Measurements from ENCODE around the gene SLC1A7. TPM values are rescaled to one million over a fixed set of nuclear protein-coding genes. Genes with fewer than 3 reads are reported as not detected.

SLC1A7 gene
- total RNA-seq, 1 donor from 2014 or later = not detected

DNA sequence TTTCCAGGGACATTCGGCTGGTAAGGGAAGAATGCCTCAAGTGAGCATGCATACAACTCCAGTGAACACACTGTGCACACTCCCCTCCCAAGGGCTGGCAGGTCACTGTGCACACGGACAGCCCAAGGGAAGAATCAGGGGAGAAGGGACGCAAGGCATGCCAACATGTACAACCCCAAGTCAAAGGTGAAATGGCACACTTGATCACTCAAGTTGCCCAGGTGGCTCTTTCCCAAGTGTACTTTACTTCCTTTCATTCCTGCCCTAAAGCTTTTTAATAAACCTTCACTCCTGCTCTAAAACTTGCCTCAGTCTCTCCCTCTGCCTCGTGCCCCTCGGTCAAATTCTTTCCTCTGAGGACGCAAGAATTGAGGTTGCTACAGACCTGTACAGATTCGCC, 13.5 kb upstream of the SLC1A7 start:
- no peak overlapping the region for H3K4me3 ChIP-seq (ENCODE audit: low read depth, low read length)
- H3K27me3 ChIP-seq (ENCODE audit: control insufficient read depth, insufficient read depth, low read length) = no peaks in the 10 kb centered on the region
- no peak for TF ChIP-seq CTCF (IDR thresholded peaks at IDR 0.05; ENCODE audit: insufficient read depth, low read length, poor library complexity, severe bottlenecking)
- DNase-seq (ENCODE audit: low read depth) = no peak
- no peaks in the 10 kb centered on the region for H3K36me3 ChIP-seq (ENCODE audit: control insufficient read depth, insufficient read depth, low read length)

DNA sequence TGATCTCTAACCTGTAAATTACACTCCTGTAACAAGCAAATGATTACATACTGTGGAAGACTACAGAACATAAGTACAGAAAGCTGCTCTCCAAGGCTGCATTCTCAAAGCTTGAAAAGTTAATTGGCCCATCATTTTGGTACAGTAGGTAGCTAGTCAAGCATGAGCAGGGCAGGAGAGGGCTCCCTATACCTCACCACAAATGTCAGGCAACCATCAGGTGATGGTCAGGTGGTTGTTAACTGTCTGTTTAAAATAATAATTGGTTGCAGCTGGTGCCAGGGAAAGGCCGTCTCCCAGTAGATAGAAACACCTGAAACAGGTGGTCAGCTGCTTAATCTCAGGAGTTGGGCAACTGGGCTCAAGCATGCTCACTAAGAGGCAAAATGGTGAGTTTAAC, 13.1 kb upstream of the SLC1A7 start:
- DNase-seq (ENCODE audit: low read depth) = no peak
- Histone ChIP-seq H3K36me3 (ENCODE audit: control insufficient read depth, insufficient read depth, low read length) (no peaks in the 10 kb centered on the region), H3K27me3 (ENCODE audit: control insufficient read depth, insufficient read depth, low read length) (no peaks in the 10 kb centered on the region), H3K4me3 (ENCODE audit: low read depth, low read length) (no peak overlapping the region)
- no peak for TF ChIP-seq CTCF (IDR thresholded peaks at IDR 0.05; ENCODE audit: insufficient read depth, low read length, poor library complexity, severe bottlenecking)

- H3K4me3 ChIP-seq (ENCODE audit: low read depth, low read length) = no peak overlapping the region
- no peak for TF ChIP-seq CTCF (IDR thresholded peaks at IDR 0.05; ENCODE audit: insufficient read depth, low read length, poor library complexity, severe bottlenecking)
- no peaks in the 10 kb centered on the region for H3K27me3 ChIP-seq (ENCODE audit: control insufficient read depth, insufficient read depth, low read length)
- DNase-seq (ENCODE audit: low read depth) = no peak
- no peaks in the 10 kb centered on the region for H3K36me3 ChIP-seq (ENCODE audit: control insufficient read depth, insufficient read depth, low read length)
These were observed 12.5 kb upstream of the SLC1A7 start for GRCh38 chr1:53154859-53155438.

DNA sequence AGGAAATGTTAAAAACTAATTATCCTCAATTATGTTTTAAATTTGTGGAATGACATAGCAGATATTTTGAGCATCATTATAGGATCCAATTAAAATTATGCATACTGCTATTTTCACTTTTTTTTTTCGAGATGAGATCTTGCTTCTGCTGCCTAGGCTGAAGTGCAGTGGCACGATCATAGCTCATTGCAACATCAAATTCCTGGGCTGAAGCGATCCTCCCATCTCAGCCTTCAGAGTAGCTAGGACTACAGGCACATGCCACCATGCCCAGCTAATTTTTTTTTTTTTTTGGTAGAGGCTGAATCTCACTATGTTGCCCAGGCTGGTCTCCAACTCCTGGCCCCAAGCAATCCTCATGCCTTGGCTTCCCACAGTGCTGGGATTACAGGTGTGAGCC, 11.3 kb upstream of the SLC1A7 start:
- TF ChIP-seq CTCF (IDR thresholded peaks at IDR 0.05; ENCODE audit: insufficient read depth, low read length, poor library complexity, severe bottlenecking) = no peak
- no peak for DNase-seq (ENCODE audit: low read depth)

GRCh38 chr1:53148123-53148522, 5.7 kb upstream of the SLC1A7 start:
- H3K4me3 ChIP-seq (ENCODE audit: low read depth, low read length) = no peak overlapping the region
- H3K36me3 ChIP-seq (ENCODE audit: control insufficient read depth, insufficient read depth, low read length) = no peaks in the 10 kb centered on the region
- no peaks in the 10 kb centered on the region for H3K27me3 ChIP-seq (ENCODE audit: control insufficient read depth, insufficient read depth, low read length)
- no peak for TF ChIP-seq CTCF (IDR thresholded peaks at IDR 0.05; ENCODE audit: insufficient read depth, low read length, poor library complexity, severe bottlenecking)
- DNase-seq (ENCODE audit: low read depth) = peak; percentile 34

More for the DNA sequence above, 11.3 kb upstream of the SLC1A7 start:
- no peaks in the 10 kb centered on the region for H3K27me3 ChIP-seq (ENCODE audit: control insufficient read depth, insufficient read depth, low read length)
- H3K36me3 ChIP-seq (ENCODE audit: control insufficient read depth, insufficient read depth, low read length) = no peaks in the 10 kb centered on the region
- no peak overlapping the region for H3K4me3 ChIP-seq (ENCODE audit: low read depth, low read length)

DNA sequence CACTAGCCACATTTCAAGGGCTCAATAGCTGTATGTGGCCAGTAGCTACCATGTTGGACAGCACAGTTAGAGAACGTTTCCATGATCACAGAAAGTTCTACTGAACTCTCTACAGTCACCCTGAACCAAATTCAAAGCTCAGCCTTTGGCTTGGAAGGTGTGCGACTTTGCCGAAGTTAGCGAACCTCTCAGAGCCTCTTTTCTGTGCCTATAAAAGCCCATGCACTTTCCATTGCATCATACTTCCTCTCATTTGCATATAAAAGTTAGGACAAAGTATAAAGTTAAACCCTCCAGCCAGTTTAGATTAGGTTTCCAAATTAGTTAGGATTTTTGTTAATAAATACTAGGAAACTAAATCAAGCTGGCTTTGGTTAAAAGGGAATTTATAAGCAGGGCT, 4.7 kb upstream of the SLC1A7 start:
- DNase-seq (ENCODE audit: low read depth) = no peak
- Histone ChIP-seq H3K4me3 (ENCODE audit: low read depth, low read length) (no peak overlapping the region), H3K36me3 (ENCODE audit: control insufficient read depth, insufficient read depth, low read length) (no peaks in the 10 kb centered on the region), H3K27me3 (ENCODE audit: control insufficient read depth, insufficient read depth, low read length) (no peaks in the 10 kb centered on the region)
- no peak for TF ChIP-seq CTCF (IDR thresholded peaks at IDR 0.05; ENCODE audit: insufficient read depth, low read length, poor library complexity, severe bottlenecking)
